GM19395 (cell line): ENCODE data around the gene OGFOD3.
"Not testable (repeated sequence)": the region's sequence is repeated elsewhere in the genome, so short reads cannot be mapped to it uniquely, and the experiment has no call there.

Experiments
- ATAC-seq: cut with Tn5 transposase; IDR thresholded peaks from one replicate; pipeline ENCODE4 v1.9.1; 2021; ENCODE audit warnings: mild to moderate bottlenecking, moderate library complexity; ENCODE audit not compliant: unreplicated experiment

Gene OGFOD3

GRCh38 chr17:82358465-82359350 is 59.7 kb downstream of the OGFOD3 start, which contains the start of gene TEX19:
Gene TEX19, plus strand, starts transcription at chr17:82359247. Its CDS starts 2,904 bp downstream, at chr17:82362151.
- ATAC-seq: no peak

- no peak for ATAC-seq
These were observed 61.0 kb downstream of the OGFOD3 start for GRCh38 chr17:82357394-82357793.

GRCh38 chr17:82356845-82357355 is 61.5 kb downstream of the OGFOD3 start:
- ATAC-seq: no peak

GRCh38 chr17:82355770-82356427 is 62.5 kb downstream of the OGFOD3 start:
- no peak for ATAC-seq

- ATAC-seq: no peak
These were observed 63.5 kb downstream of the OGFOD3 start for GRCh38 chr17:82354804-82355308.

- ATAC-seq: no peak
These were observed 64.9 kb downstream of the OGFOD3 start for GRCh38 chr17:82353484-82353883.

GRCh38 chr17:82351713-82352488 is 66.5 kb downstream of the OGFOD3 start:
- no peak for ATAC-seq

- ATAC-seq: peak; percentile 60
These were observed 67.1 kb downstream of the OGFOD3 start for GRCh38 chr17:82351254-82351712.

GRCh38 chr17:82350182-82351030 is 68.0 kb downstream of the OGFOD3 start:
- no peak for ATAC-seq

- no peak for ATAC-seq
These were observed 69.1 kb downstream of the OGFOD3 start for GRCh38 chr17:82349287-82349701.

- no peak for ATAC-seq
These were observed 69.5 kb downstream of the OGFOD3 start for GRCh38 chr17:82348866-82349265.

- no peak for ATAC-seq
These were observed 70.0 kb downstream of the OGFOD3 start for GRCh38 chr17:82348434-82348833.

GRCh38 chr17:82347994-82348393 is 70.4 kb downstream of the OGFOD3 start:
- not testable (repeated sequence) for ATAC-seq

GRCh38 chr17:82346342-82347300 is 71.8 kb downstream of the OGFOD3 start:
- no peak for ATAC-seq

GRCh38 chr17:82345151-82345976 is 73.0 kb downstream of the OGFOD3 start:
- no peak for ATAC-seq

GRCh38 chr17:82344175-82344907 is 74.0 kb downstream of the OGFOD3 start:
- ATAC-seq: no peak

GRCh38 chr17:82343560-82343959 is 74.8 kb downstream of the OGFOD3 start:
- no peak for ATAC-seq
